Thyroid gland (tissue), 4 donors: ENCODE data around the gene TMTC3.

ENCODE experiments used
- CTCF ChIP-seq, 6 experiments: fragments of 200-600 bp in 3 of 6; fragments of 450-650 bp in 3 of 6; sonication (generic) in 3 of 6; IDR thresholded peaks; one replicate each; pipeline ENCODE4 v1.5.1; 2016 to 2019; ENCODE audit warnings: antibody characterized with exemption in 6 of 6, mild to moderate bottlenecking in 2 of 6, inconsistent platforms in 1 of 6, moderate library complexity in 1 of 6
- POLR2A ChIP-seq, 2 donors: fragments of 450-650 bp; IDR thresholded peaks; one replicate each; pipeline ENCODE4 v1.6.1; 2017; ENCODE audit warnings: antibody characterized with exemption in 2 of 2, mild to moderate bottlenecking in 2 of 2, moderate library complexity in 1 of 2

- TF ChIP-seq CTCF (IDR thresholded peaks at IDR 0.05) (no peak), POLR2A (IDR thresholded peaks at IDR 0.05) (no peak)
Observed at GRCh38 chr12:88175544-88175943, 33.4 kb downstream of the TMTC3 start.
